Ovary (tissue), 9 donors: Measurements from ENCODE around the gene ALKBH1. TPM values are rescaled to one million over a fixed set of nuclear protein-coding genes. Genes with fewer than 3 reads are reported as not detected.
A peak's percentile ranks its signal among the peaks of the same experiment; 100 is the strongest.
"Not testable (repeated sequence)": the region's sequence is repeated elsewhere in the genome, so short reads cannot be mapped to it uniquely, and the experiment has no call there.

Experiments used
- DNase-seq, 5 donors: peaks; one replicate each; pipeline ENCODE4 v3.0.0-alpha.2; 2019 to 2020
- H3K27ac ChIP-seq, 2 donors: fragments of 200-600 bp; one replicate each; pipeline versions ENCODE4 v1.5.1 to v1.8.0; 2019 to 2022
- H3K27me3 ChIP-seq: fragments of 200-600 bp; one replicate; pipeline ENCODE4 v1.8.0; 2022
- H3K36me3 ChIP-seq: fragments of 200-600 bp; sonication (generic); one replicate; pipeline ENCODE4 v1.5.1; 2019
- H3K4me1 ChIP-seq: one replicate; pipeline ENCODE4 v1.8.1; 2013; ENCODE audit warnings: mild to moderate bottlenecking, moderate library complexity; ENCODE audit not compliant: insufficient read depth
- H3K4me3 ChIP-seq: fragments of 200-600 bp; sonication (generic); one replicate; pipeline ENCODE4 v1.5.1; 2017
- H3K9me3 ChIP-seq, 2 donors: fragments of 200-600 bp in 1 of 2; sonication (generic) in 1 of 2; one replicate each; pipeline versions ENCODE4 v1.5.1 to v1.8.1; 2013 to 2019; ENCODE audit warnings: mild to moderate bottlenecking in 1 of 2, moderate library complexity in 1 of 2
- CTCF ChIP-seq, 3 donors: fragments of 450-650 bp in 2 of 3; fragments of 200-600 bp in 1 of 3; IDR thresholded peaks; one replicate each; pipeline versions ENCODE4 v1.5.1 to v1.8.0; 2016 to 2022; ENCODE audit warnings: antibody characterized with exemption in 3 of 3, mild to moderate bottlenecking in 1 of 3
- EP300 ChIP-seq: sonication (generic); formaldehyde crosslinking; IDR thresholded peaks from one replicate; pipeline ENCODE4 v1.6.1; 2017; ENCODE audit warnings: antibody characterized with exemption
- POLR2A ChIP-seq: fragments of 450-650 bp; IDR thresholded peaks from one replicate; pipeline ENCODE4 v1.6.1; 2017; ENCODE audit warnings: antibody characterized with exemption, mild to moderate bottlenecking, moderate library complexity
- WGBS, 3 donors: extraction: QIAGEN DNeasy Blood & Tissue Kit in 1 of 3; methylation state at CpG; one replicate each; pipeline versions ENCODE4 v1.1.5 to v1.1.7; 2013 to 2017; 5-methylcytosine and 5-hydroxymethylcytosine counted together
- intact Hi-C, 4 donors: fragments of 100-400 bp; cut with DNase I; formaldehyde crosslinking; loops; one replicate each; pipeline versions ENCODE4 v1.11.0 to v1.15.1; 2022 to 2023
- polyA plus RNA-seq, 2 donors: library from polyadenylated mRNA; stranded (reverse); fragments of 200-250 nt in 1 of 2; fragments of 350-450 nt in 1 of 2; fragmentation: Illumina TruSeq in 1 of 2; extraction: RNeasy Lipid Tissue Mini Kit (QIAGEN cat#74804) in 1 of 2; gene quantifications; one replicate each; pipeline ENCODE4 v1.2.3, GENCODE V29; 2013 to 2014
- total RNA-seq, 7 donors: library from RNA; depleted of rRNA in 2 of 7; stranded (reverse); fragments of >200 nt in 2 of 7; fragmentation: NEBNext Ultra II Directional in 3 of 7; extraction: Animal tissue kit (Norgen Biotek cat#: 25700) in 3 of 7; gene quantifications; one replicate each; pipeline versions ENCODE4 v1.1.0 to v1.2.4, GENCODE V29; 2016 to 2023
- donor health status: DM: no; HTN: no; CAD: no; lungs with moderate emphysema.
- donor health status: DM: no; HTN: no; CAD: no.
- donor health status: Bipolar disorder and iron deficiency.
- donor health status: DM: yes; HTN: yes; CAD: no.
- donor health status: DM: no; HTN: no; CAD: no.
- donor health status: DM: yes; HTN: yes; CAD: no.

Gene ALKBH1
- total and polyA plus RNA-seq, 9 donors = 8.4 to 13.3 (median 10.8) TPM

GRCh38 chr14:77640756-77641533, 66.9 kb downstream of the ALKBH1 start:
- H3K4me3 ChIP-seq = peak overlapping the region; percentile 34
- no peaks in the 10 kb centered on the region for H3K36me3 ChIP-seq
- no peaks in the 10 kb centered on the region for H3K4me1 ChIP-seq
- no peaks in the 10 kb centered on the region for H3K9me3 ChIP-seq
- intact Hi-C loops = no loop called here
- WGBS, 3 donors = 58 to 69% (median 64%) methylated on average over 16 of the region's 16 CpGs
- TF ChIP-seq CTCF (IDR thresholded peaks at IDR 0.05) = no peak
- no peak for TF ChIP-seq EP300
- no peak for TF ChIP-seq POLR2A
- DNase-seq = peak in 1 of 5 donors; percentile 39
- H3K27me3 ChIP-seq = no peaks in the 10 kb centered on the region
- peak overlapping the region in 1 of 2 donors; percentile 79 for H3K27ac ChIP-seq

GRCh38 chr14:77638771-77639171, 69.1 kb downstream of the ALKBH1 start:
- 28 to 47% (median 33%) methylated on average over 2 of the region's 2 CpGs for WGBS, 3 donors
- H3K9me3 ChIP-seq = no peaks in the 10 kb centered on the region
- DNase-seq = no peak
- H3K27me3 ChIP-seq = no peaks in the 10 kb centered on the region
- no peaks in the 10 kb centered on the region for H3K36me3 ChIP-seq
- no peaks in the 10 kb centered on the region for H3K4me1 ChIP-seq
- H3K4me3 ChIP-seq = no peak overlapping the region
- TF ChIP-seq EP300 = no peak
- no peak for TF ChIP-seq CTCF (IDR thresholded peaks at IDR 0.05)
- no peak for TF ChIP-seq POLR2A
- no peak overlapping the region for H3K27ac ChIP-seq
- intact Hi-C loops = no loop called here

- H3K36me3 ChIP-seq, DNase-seq, H3K27me3 ChIP-seq, H3K9me3 ChIP-seq, H3K4me3 ChIP-seq, H3K27ac ChIP-seq, intact Hi-C loops, H3K4me1 ChIP-seq: not testable (repeated sequence)
- whole genome bisulfite sequencing, 3 donors = 78 to 85% (median 85%) methylated on average over 4 of the region's 4 CpGs
Observed at GRCh38 chr14:77635869-77636268, 72.0 kb downstream of the ALKBH1 start.

GRCh38 chr14:77635466-77635865, 72.4 kb downstream of the ALKBH1 start:
- H3K4me1 ChIP-seq, H3K9me3 ChIP-seq, H3K27me3 ChIP-seq, H3K36me3 ChIP-seq, H3K27ac ChIP-seq, H3K4me3 ChIP-seq, DNase-seq, intact Hi-C loops: not testable (repeated sequence)
- WGBS, 3 donors = 85 to 89% (median 88%) methylated on average over 8 of the region's 8 CpGs

GRCh38 chr14:77630111-77630510, 77.7 kb downstream of the ALKBH1 start:
- 83 to 90% (median 88%) methylated on average over 2 of the region's 2 CpGs for WGBS, 3 donors
- intact Hi-C loops = no loop called here
- H3K9me3 ChIP-seq = peaks cover 0 to 2% of the 10 kb centered on the region in 2 donors

More at GRCh38 chr14:77630111-77630510, 77.7 kb downstream of the ALKBH1 start:
- no peak overlapping the region for H3K27ac ChIP-seq
- H3K36me3 ChIP-seq = no peaks in the 10 kb centered on the region
- H3K27me3 ChIP-seq = no peaks in the 10 kb centered on the region
- DNase-seq = no peak
- H3K4me3 ChIP-seq = no peak overlapping the region
- TF ChIP-seq EP300 = no peak
- TF ChIP-seq POLR2A = no peak
- TF ChIP-seq CTCF (IDR thresholded peaks at IDR 0.05) = no peak
- no peaks in the 10 kb centered on the region for H3K4me1 ChIP-seq
